SK-N-SH (cell line): Measurements from ENCODE around the gene U2SURP.

Experiments used
- CTCF ChIP-seq: fragments of 200-600 bp; sonication (generic); IDR thresholded peaks from 2 replicates; pipeline ENCODE4 v1.6.1; 2017; ENCODE audit warnings: antibody characterized with exemption, mild to moderate bottlenecking, moderate library complexity
- JUND ChIP-seq: IDR thresholded peaks from 2 replicates; pipeline ENCODE4 v1.4.0; 2012
- PBX3 ChIP-seq: IDR thresholded peaks from 2 replicates; pipeline ENCODE4; 2012
- SMC3 ChIP-seq: IDR thresholded peaks from 2 replicates; pipeline ENCODE4 v1.6.1; 2012; ENCODE audit warnings: low read depth, low read length, improper control_type of control experiment
- TAF1 ChIP-seq: IDR thresholded peaks from 2 replicates; pipeline ENCODE4 v1.6.1; 2012; ENCODE audit warnings: low read depth, mild to moderate bottlenecking, low read length, moderate library complexity, borderline replicate concordance

GRCh38 chr3:142981108-142981507 is 20.3 kb upstream of the U2SURP start:
- TF ChIP-seq CTCF (no peak), SMC3 (no peak), TAF1 (no peak), PBX3 (no peak), JUND (no peak)
